Measurements from ENCODE around the gene LCE1C.

LCE1C gene

GRCh38 chr1:152761609-152762213 is 44.7 kb downstream of the LCE1C start:
- no peak for TF ChIP-seq CTCF (IDR thresholded peaks at IDR 0.05; ENCODE audit: insufficient read depth, low read depth, low read length, missing control alignments)
- peak; percentile 54 for DNase-seq (ENCODE audit: low read depth)
- H3K4me3 ChIP-seq (ENCODE audit: low read length): no peak overlapping the region

- no peak overlapping the region for H3K4me3 ChIP-seq (ENCODE audit: low read length)
- no peak for TF ChIP-seq CTCF (IDR thresholded peaks at IDR 0.05; ENCODE audit: insufficient read depth, low read depth, low read length, missing control alignments)
- no peak for DNase-seq (ENCODE audit: low read depth)
Measured at GRCh38 chr1:152760551-152761190, 45.8 kb downstream of the LCE1C start.

GRCh38 chr1:152759453-152760173 is 46.8 kb downstream of the LCE1C start:
- TF ChIP-seq CTCF (IDR thresholded peaks at IDR 0.05; ENCODE audit: insufficient read depth, low read depth, low read length, missing control alignments): no peak
- H3K4me3 ChIP-seq (ENCODE audit: low read length): no peak overlapping the region
- DNase-seq (ENCODE audit: low read depth): peak; percentile 89

- no peak for TF ChIP-seq CTCF (IDR thresholded peaks at IDR 0.05; ENCODE audit: insufficient read depth, low read depth, low read length, missing control alignments)
- H3K4me3 ChIP-seq (ENCODE audit: low read length): no peak overlapping the region
- DNase-seq (ENCODE audit: low read depth): no peak
Measured at GRCh38 chr1:152758636-152759035, 47.8 kb downstream of the LCE1C start.

GRCh38 chr1:152757747-152758146 is 48.7 kb downstream of the LCE1C start, which contains the start of gene KPRP:
Gene KPRP, plus strand, starts transcription at chr1:152758025. Its CDS starts 1,564 bp downstream, at chr1:152759589.
- TF ChIP-seq CTCF (IDR thresholded peaks at IDR 0.05; ENCODE audit: insufficient read depth, low read depth, low read length, missing control alignments): no peak
- peak; percentile 43 for DNase-seq (ENCODE audit: low read depth)
- H3K4me3 ChIP-seq (ENCODE audit: low read length): no peak within 1 kb of the TSS

GRCh38 chr1:152756872-152757271 is 49.6 kb downstream of the LCE1C start:
- DNase-seq (ENCODE audit: low read depth): peak; percentile 82
- no peak overlapping the region for H3K4me3 ChIP-seq (ENCODE audit: low read length)
- TF ChIP-seq CTCF (IDR thresholded peaks at IDR 0.05; ENCODE audit: insufficient read depth, low read depth, low read length, missing control alignments): no peak
